ENCODE measurements around the gene KLHL1. TPM values are rescaled to one million over a fixed set of nuclear protein-coding genes. Genes with fewer than 3 reads are reported as not detected.

KLHL1 gene
- total and polyA plus RNA-seq, 9 of the 15 experiments (the other 6 are each of a cell fraction or from before 2014, with no cell fraction given): not detected

DNA sequence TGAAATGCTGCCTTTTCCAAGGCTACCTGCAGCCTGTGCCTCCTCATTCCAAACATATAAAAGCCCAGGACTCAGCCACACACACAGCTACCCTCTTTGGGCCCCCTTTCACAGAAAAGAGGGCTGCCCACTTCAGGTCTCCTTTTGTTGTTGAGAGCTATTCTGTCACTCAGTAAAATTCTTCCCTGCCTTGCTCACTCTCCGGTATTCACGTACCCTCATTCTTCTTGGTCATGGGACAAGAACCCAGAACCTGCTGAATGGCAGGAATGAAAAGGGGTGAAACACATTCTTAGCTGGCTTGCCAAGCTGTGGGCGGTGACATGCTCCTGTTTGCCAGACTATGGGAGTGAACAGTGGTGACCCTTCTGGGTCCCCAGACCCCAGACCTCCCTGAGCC is 338.6 kb downstream of the KLHL1 start:
- ATAC-seq (no peak), FAIRE-seq (no peak), DNase-seq (ENCODE audit: extremely low read depth in 1 of 4, low spot score in 3 of 4) (no peak)
- in situ Hi-C loops (cut with MboI) (no loop called here), intact Hi-C loops (cut with micrococcal nuclease) (no loop called here)
- Histone ChIP-seq H4K20me1 (replicated peaks; ENCODE audit: control insufficient read depth, insufficient read depth, low read length) (no peaks in the 10 kb centered on the region), H3K9ac (ENCODE audit: insufficient read depth in 1 of 2, low read depth in 2 of 2, low read length in 2 of 2) (no peak overlapping the region), H3K4me3 (no peak overlapping the region), H3K9me1 (ENCODE audit: control insufficient read depth, insufficient read depth, low read length) (no peaks in the 10 kb centered on the region), H3K4me1 (replicated peaks in 1 of 2; ENCODE audit: control insufficient read depth in 2 of 2, insufficient read depth in 2 of 2, low read length in 2 of 2) (no peaks in the 10 kb centered on the region), H3K4me2 (ENCODE audit: insufficient read depth, low read length) (no peak overlapping the region), H3K27ac (ENCODE audit: extremely low read depth, low read depth, low read length) (no peak overlapping the region), H2AFZ (ENCODE audit: low read depth, low read length) (no peak overlapping the region), H3K27me3 (ENCODE audit: control insufficient read depth in 2 of 2, insufficient read depth in 2 of 2, low read length in 2 of 2) (no peaks in the 10 kb centered on the region), H3K36me3 (ENCODE audit: control insufficient read depth, insufficient read depth, low read length) (no peaks in the 10 kb centered on the region), H3K9me3 (replicated peaks; ENCODE audit: control insufficient read depth, insufficient read depth, low read depth, low read length) (no peaks in the 10 kb centered on the region), H3K79me2 (ENCODE audit: control insufficient read depth, insufficient read depth, low read length) (no peaks in the 10 kb centered on the region)
- no TSS peak for BruUV-seq (replicated peaks)
- TF ChIP-seq NFE2 (IDR thresholded peaks at IDR 0.05; ENCODE audit: low read depth) (no peak), ZNF133 (CRISPR knock-in tag; IDR thresholded peaks at IDR 0.05) (no peak), NCOA6 (IDR thresholded peaks at IDR 0.05) (no peak), HIVEP1 (CRISPR knock-in tag; IDR thresholded peaks at IDR 0.05) (no peak), ZNF224 (CRISPR knock-in tag; IDR thresholded peaks at IDR 0.05) (no peak), ADNP (tag; IDR thresholded peaks at IDR 0.05) (no peak)
- TF ChIP-seq, protein P1, sequence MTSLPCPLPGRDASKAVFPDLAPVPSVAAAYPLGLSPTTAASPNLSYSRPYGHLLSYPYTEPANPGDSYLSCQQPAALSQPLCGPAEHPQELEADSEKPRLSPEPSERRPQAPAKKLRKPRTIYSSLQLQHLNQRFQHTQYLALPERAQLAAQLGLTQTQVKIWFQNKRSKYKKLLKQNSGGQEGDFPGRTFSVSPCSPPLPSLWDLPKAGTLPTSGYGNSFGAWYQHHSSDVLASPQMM (CRISPR knock-in tag; IDR thresholded peaks at IDR 0.05): no peak
- TF ChIP-seq, protein P2, sequence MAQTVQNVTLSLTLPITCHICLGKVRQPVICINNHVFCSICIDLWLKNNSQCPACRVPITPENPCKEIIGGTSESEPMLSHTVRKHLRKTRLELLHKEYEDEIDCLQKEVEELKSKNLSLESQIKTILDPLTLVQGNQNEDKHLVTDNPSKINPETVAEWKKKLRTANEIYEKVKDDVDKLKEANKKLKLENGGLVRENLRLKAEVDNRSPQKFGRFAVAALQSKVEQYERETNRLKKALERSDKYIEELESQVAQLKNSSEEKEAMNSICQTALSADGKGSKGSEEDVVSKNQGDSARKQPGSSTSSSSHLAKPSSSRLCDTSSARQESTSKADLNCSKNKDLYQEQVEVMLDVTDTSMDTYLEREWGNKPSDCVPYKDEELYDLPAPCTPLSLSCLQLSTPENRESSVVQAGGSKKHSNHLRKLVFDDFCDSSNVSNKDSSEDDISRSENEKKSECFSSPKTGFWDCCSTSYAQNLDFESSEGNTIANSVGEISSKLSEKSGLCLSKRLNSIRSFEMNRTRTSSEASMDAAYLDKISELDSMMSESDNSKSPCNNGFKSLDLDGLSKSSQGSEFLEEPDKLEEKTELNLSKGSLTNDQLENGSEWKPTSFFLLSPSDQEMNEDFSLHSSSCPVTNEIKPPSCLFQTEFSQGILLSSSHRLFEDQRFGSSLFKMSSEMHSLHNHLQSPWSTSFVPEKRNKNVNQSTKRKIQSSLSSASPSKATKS (CRISPR knock-in tag; IDR thresholded peaks at IDR 0.05): no peak
- ChIA-PET CTCF (ENCODE audit: low intra/inter-chr PET ratio) (no interaction called here), POLR2A (no interaction called here)
- WGBS (ENCODE audit: insufficient coverage, low coverage, missing lambda C conversion rate): 11% methylated on average over 3 of the region's 3 CpGs
